Liver (tissue), 9 donors: ENCODE measurements around the gene ANO4. TPM values are rescaled to one million over a fixed set of nuclear protein-coding genes. Genes with fewer than 3 reads are reported as not detected.

Experiments used
- DNase-seq: peaks from one replicate; pipeline ENCODE4 v3.0.0-alpha.2; 2017; ENCODE audit warnings: low spot score
- H3K27ac ChIP-seq, 2 donors: one replicate each; pipeline ENCODE4 v1.7.0; 2013; ENCODE audit warnings: inconsistent platforms in 2 of 2, low read length in 2 of 2, control low read depth in 1 of 2, low read depth in 1 of 2, mild to moderate bottlenecking in 1 of 2
- H3K27me3 ChIP-seq, 4 donors: one replicate each; pipeline versions ENCODE4 v1.6.1 to v1.7.0; 2013; ENCODE audit warnings: low read length in 3 of 4, inconsistent platforms in 1 of 4, mild to moderate bottlenecking in 1 of 4, moderate library complexity in 1 of 4; ENCODE audit not compliant: control insufficient read depth in 4 of 4, insufficient read depth in 4 of 4
- H3K36me3 ChIP-seq, 4 donors: one replicate each; pipeline versions ENCODE4 v1.6.1 to v1.7.0; 2013; ENCODE audit warnings: low read length in 3 of 4, mild to moderate bottlenecking in 3 of 4, low read depth in 1 of 4, moderate library complexity in 1 of 4; ENCODE audit not compliant: control insufficient read depth in 4 of 4, insufficient read depth in 3 of 4
- H3K4me1 ChIP-seq, 4 donors: one replicate each; pipeline versions ENCODE4 v1.6.1 to v1.7.0; 2013; ENCODE audit warnings: low read length in 3 of 4, mild to moderate bottlenecking in 3 of 4, moderate library complexity in 1 of 4; ENCODE audit not compliant: control insufficient read depth in 4 of 4, insufficient read depth in 4 of 4
- H3K4me3 ChIP-seq, 3 donors: one replicate each; pipeline versions ENCODE4 v1.6.1 to v1.7.0; 2013; ENCODE audit warnings: low read length in 3 of 3, control low read depth in 1 of 3, low read depth in 1 of 3, mild to moderate bottlenecking in 1 of 3
- H3K9ac ChIP-seq, 2 donors: one replicate each; pipeline ENCODE4 v1.7.0; 2013; ENCODE audit warnings: low read length in 2 of 2, mild to moderate bottlenecking in 2 of 2, moderate library complexity in 2 of 2, control low read depth in 1 of 2, low read depth in 1 of 2
- H3K9me3 ChIP-seq, 4 donors: one replicate each; pipeline versions ENCODE4 v1.6.1 to v1.7.0; 2013; ENCODE audit warnings: low read length in 3 of 4; ENCODE audit not compliant: control insufficient read depth in 4 of 4
- ATF3 ChIP-seq: IDR thresholded peaks from 2 replicates; pipeline ENCODE4 v1.6.1; 2016; ENCODE audit warnings: antibody characterized with exemption
- CTCF ChIP-seq: fragments of 150-350 bp; IDR thresholded peaks from 2 replicates; pipeline ENCODE4 v1.5.1; 2017; ENCODE audit warnings: improper control_type of control experiment, low read depth, low read length; ENCODE audit not compliant: missing input control
- EGR1 ChIP-seq, 2 donors: IDR thresholded peaks; 2 replicates each; pipeline ENCODE4 v1.6.1; 2016 to 2018; ENCODE audit warnings: antibody characterized with exemption in 2 of 2, low read depth in 2 of 2
- FOXA1 ChIP-seq: IDR thresholded peaks from 2 replicates; pipeline ENCODE4 v1.6.1; 2016; ENCODE audit warnings: antibody characterized with exemption
- FOXA2 ChIP-seq: IDR thresholded peaks from 2 replicates; pipeline ENCODE4 v1.6.1; 2016; ENCODE audit warnings: antibody characterized with exemption
- HNF4A ChIP-seq, 2 donors: conservative IDR thresholded peaks; 2 replicates each; pipeline ENCODE4 v1.6.1; 2016; ENCODE audit warnings: antibody characterized with exemption in 2 of 2, mild to moderate bottlenecking in 2 of 2
- HNF4G ChIP-seq: IDR thresholded peaks from 2 replicates; pipeline ENCODE4 v1.6.1; 2016; ENCODE audit warnings: antibody characterized with exemption
- JUND ChIP-seq, 2 donors: IDR thresholded peaks; 2 replicates each; pipeline ENCODE4 v1.6.1; 2016; ENCODE audit warnings: antibody characterized with exemption in 2 of 2
- MAX ChIP-seq: IDR thresholded peaks from 2 replicates; pipeline ENCODE4 v1.6.1; 2016; ENCODE audit warnings: antibody characterized with exemption
- NR2F2 ChIP-seq: IDR thresholded peaks from 2 replicates; pipeline ENCODE4 v1.6.1; 2016; ENCODE audit warnings: antibody characterized with exemption
- RAD21 ChIP-seq, 2 donors: IDR thresholded peaks; 2 replicates each; pipeline ENCODE4 v1.6.1; 2016; ENCODE audit warnings: antibody characterized with exemption in 2 of 2, mild to moderate bottlenecking in 2 of 2
- REST ChIP-seq: IDR thresholded peaks from 2 replicates; pipeline ENCODE4 v1.6.1; 2016; ENCODE audit warnings: antibody characterized with exemption, mild to moderate bottlenecking
- RXRA ChIP-seq, 2 donors: IDR thresholded peaks; 2 replicates each; pipeline ENCODE4 v1.6.1; 2017 to 2018; ENCODE audit warnings: antibody characterized with exemption in 2 of 2, mild to moderate bottlenecking in 1 of 2
- SP1 ChIP-seq: IDR thresholded peaks from 2 replicates; pipeline ENCODE4 v1.6.1; 2018; ENCODE audit warnings: antibody characterized with exemption, mild to moderate bottlenecking
- TAF1 ChIP-seq: conservative IDR thresholded peaks from 2 replicates; pipeline ENCODE4 v1.6.1; 2016; ENCODE audit warnings: antibody characterized with exemption, mild to moderate bottlenecking
- WGBS: extraction: QIAGEN DNeasy Blood & Tissue Kit; methylation state at CpG from one replicate; pipeline ENCODE4 v1.1.7; 2013; 5-methylcytosine and 5-hydroxymethylcytosine counted together
- polyA plus RNA-seq, 2 donors: library from polyadenylated mRNA; stranded (reverse) in 1 of 2; unstranded in 1 of 2; fragments of 200-250 nt in 1 of 2; fragments of >200 nt in 1 of 2; fragmentation: Nextera tagmentation in 1 of 2; extraction: Ambion mirVana in 1 of 2; gene quantifications; one replicate each; pipeline versions ENCODE4 v1.2.1 to v1.2.3, GENCODE V29; 2013 to 2015
- total RNA-seq, 2 donors: library from RNA; depleted of rRNA; stranded (reverse); fragments of >200 nt; gene quantifications; one replicate each; pipeline ENCODE4 v1.2.3, GENCODE V29; 2014
- donor health status: healthy.
- donor health status: healthy.
- donor health status: healthy.
- donor health status: healthy.
- donor health status: healthy.

ANO4 gene
- total and polyA plus RNA-seq, 4 donors, result 0.08 to 2.2 (median 0.17) TPM; not detected in 1

- no peaks in the 10 kb centered on the region for H3K36me3 ChIP-seq
- no peaks in the 10 kb centered on the region for H3K9me3 ChIP-seq
- H3K9ac ChIP-seq, result no peak overlapping the region
- DNase-seq, result no peak
- 34% methylated on average over 2 of the region's 2 CpGs for WGBS
- no peaks in the 10 kb centered on the region for H3K27me3 ChIP-seq
- TF ChIP-seq REST, result no peak
- no peak for TF ChIP-seq RAD21 (IDR thresholded peaks at IDR 0.05)
- no peak for TF ChIP-seq JUND (IDR thresholded peaks at IDR 0.05)
- TF ChIP-seq MAX, result no peak
- no peak for TF ChIP-seq NR2F2
- no peak for TF ChIP-seq HNF4A (conservative IDR thresholded peaks at IDR 0.05)
- no peak for TF ChIP-seq RXRA (IDR thresholded peaks at IDR 0.05)
- no peak for TF ChIP-seq FOXA2
- TF ChIP-seq EGR1 (IDR thresholded peaks at IDR 0.05; ENCODE audit: low read depth in 2 of 2), result no peak
- no peak for TF ChIP-seq CTCF
- TF ChIP-seq SP1, result no peak
- TF ChIP-seq TAF1, result no peak
- no peak for TF ChIP-seq FOXA1
- no peak overlapping the region for H3K4me3 ChIP-seq
- H3K27ac ChIP-seq, result no peak overlapping the region
- H3K4me1 ChIP-seq, result no peaks in the 10 kb centered on the region
These were observed 48.5 kb downstream of the ANO4 start for GRCh38 chr12:100843061-100843460.

- H3K4me1 ChIP-seq, result no peaks in the 10 kb centered on the region
- no peaks in the 10 kb centered on the region for H3K36me3 ChIP-seq
- H3K9ac ChIP-seq, result no peak overlapping the region
- H3K27ac ChIP-seq, result no peak overlapping the region
- no peak for TF ChIP-seq ATF3
- TF ChIP-seq HNF4G, result no peak
- no peak for TF ChIP-seq TAF1
- H3K4me3 ChIP-seq, result no peak overlapping the region
- WGBS, result 57% methylated on average over 3 of the region's 3 CpGs
- H3K9me3 ChIP-seq, result no peaks in the 10 kb centered on the region
- peaks cover 0 to 2% (median 0%) of the 10 kb centered on the region in 4 donors for H3K27me3 ChIP-seq
- DNase-seq, result no peak
These were observed 50.5 kb downstream of the ANO4 start for GRCh38 chr12:100845095-100845494.
